RPMI7951 (cell line): ENCODE results near the gene WRNIP1. TPM values are rescaled to one million over a fixed set of nuclear protein-coding genes. Genes with fewer than 3 reads are reported as not detected.

Source experiments
- DNase-seq: peaks from one replicate; pipeline ENCODE4 v3.0.0-alpha.2; 2012; ENCODE audit warnings: low read depth
- total RNA-seq: library from RNA; depleted of rRNA; stranded (reverse); fragments of >200 nt; shearing (Covaris generic); gene quantifications from 2 replicates; pipeline ENCODE4 v1.2.3, GENCODE V29; 2014

Gene WRNIP1
- total RNA-seq, 1 experiment from 2014 or later: 62.6 TPM

GRCh38 chr6:2806644-2807043, 41.5 kb downstream of the WRNIP1 start:
- DNase-seq: no peak

- no peak for DNase-seq
Observed at GRCh38 chr6:2807342-2808090, 42.3 kb downstream of the WRNIP1 start.

GRCh38 chr6:2809015-2809414, 43.8 kb downstream of the WRNIP1 start:
- DNase-seq: no peak

GRCh38 chr6:2810092-2810671, 45.0 kb downstream of the WRNIP1 start:
- no peak for DNase-seq

GRCh38 chr6:2812695-2813094, 47.5 kb downstream of the WRNIP1 start:
- DNase-seq: no peak

- no peak for DNase-seq
Observed at GRCh38 chr6:2816158-2816557, 51.0 kb downstream of the WRNIP1 start.

- peak; percentile 36 for DNase-seq
Observed at GRCh38 chr6:2817903-2818443, 52.8 kb downstream of the WRNIP1 start.

- peak; percentile 19 for DNase-seq
Observed at GRCh38 chr6:2818593-2818992, 53.4 kb downstream of the WRNIP1 start.

- DNase-seq: no peak
Observed at GRCh38 chr6:2819115-2819514, 53.9 kb downstream of the WRNIP1 start.

GRCh38 chr6:2819978-2820377, 54.8 kb downstream of the WRNIP1 start:
- no peak for DNase-seq

GRCh38 chr6:2820415-2820814, 55.2 kb downstream of the WRNIP1 start:
- no peak for DNase-seq

GRCh38 chr6:2821554-2821953, 56.4 kb downstream of the WRNIP1 start:
- DNase-seq: no peak

- no peak for DNase-seq
Observed at GRCh38 chr6:2823104-2823850, 58.1 kb downstream of the WRNIP1 start.

- no peak for DNase-seq
Observed at GRCh38 chr6:2826131-2826530, 60.9 kb downstream of the WRNIP1 start.

GRCh38 chr6:2827142-2827541, 61.9 kb downstream of the WRNIP1 start:
- no peak for DNase-seq

GRCh38 chr6:2828629-2829028, 63.4 kb downstream of the WRNIP1 start:
- no peak for DNase-seq

- DNase-seq: no peak
Observed at GRCh38 chr6:2829253-2829652, 64.1 kb downstream of the WRNIP1 start.

- DNase-seq: no peak
Observed at GRCh38 chr6:2830183-2830582, 65.0 kb downstream of the WRNIP1 start.

GRCh38 chr6:2831392-2831791, 66.2 kb downstream of the WRNIP1 start:
- no peak for DNase-seq

- no peak for DNase-seq
Observed at GRCh38 chr6:2834262-2834661, 69.1 kb downstream of the WRNIP1 start.
